ENCODE data around the gene CRY1.

Gene CRY1

DNA sequence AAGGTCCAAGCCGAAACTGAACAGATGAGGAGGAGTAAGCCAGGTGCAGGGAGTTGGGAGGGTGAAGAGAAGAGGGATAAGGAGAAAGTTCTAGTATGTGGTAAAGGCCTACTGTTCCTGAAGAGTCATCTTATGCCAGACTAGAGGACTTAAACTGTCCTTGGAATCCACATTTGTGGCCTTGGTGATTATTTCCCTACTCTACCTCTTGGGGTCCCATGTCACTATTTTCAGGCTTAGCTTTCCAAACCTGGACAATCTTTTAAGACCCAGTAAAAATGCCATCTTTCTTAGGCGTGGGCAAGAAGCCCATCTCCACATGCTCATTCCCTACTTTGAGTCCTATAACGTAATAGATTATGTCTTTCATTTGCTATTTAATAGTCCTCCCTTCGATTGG lies 40.1 kb upstream of the CRY1 start:
- TF ChIP-seq, protein P1, sequence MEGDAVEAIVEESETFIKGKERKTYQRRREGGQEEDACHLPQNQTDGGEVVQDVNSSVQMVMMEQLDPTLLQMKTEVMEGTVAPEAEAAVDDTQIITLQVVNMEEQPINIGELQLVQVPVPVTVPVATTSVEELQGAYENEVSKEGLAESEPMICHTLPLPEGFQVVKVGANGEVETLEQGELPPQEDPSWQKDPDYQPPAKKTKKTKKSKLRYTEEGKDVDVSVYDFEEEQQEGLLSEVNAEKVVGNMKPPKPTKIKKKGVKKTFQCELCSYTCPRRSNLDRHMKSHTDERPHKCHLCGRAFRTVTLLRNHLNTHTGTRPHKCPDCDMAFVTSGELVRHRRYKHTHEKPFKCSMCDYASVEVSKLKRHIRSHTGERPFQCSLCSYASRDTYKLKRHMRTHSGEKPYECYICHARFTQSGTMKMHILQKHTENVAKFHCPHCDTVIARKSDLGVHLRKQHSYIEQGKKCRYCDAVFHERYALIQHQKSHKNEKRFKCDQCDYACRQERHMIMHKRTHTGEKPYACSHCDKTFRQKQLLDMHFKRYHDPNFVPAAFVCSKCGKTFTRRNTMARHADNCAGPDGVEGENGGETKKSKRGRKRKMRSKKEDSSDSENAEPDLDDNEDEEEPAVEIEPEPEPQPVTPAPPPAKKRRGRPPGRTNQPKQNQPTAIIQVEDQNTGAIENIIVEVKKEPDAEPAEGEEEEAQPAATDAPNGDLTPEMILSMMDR (IDR thresholded peaks at IDR 0.05), result no peak
- Histone ChIP-seq H3K9me3 (no peaks in the 10 kb centered on the region), H3K27me3 (no peaks in the 10 kb centered on the region), H3K27ac (no peak overlapping the region), H3K4me1 (ENCODE audit: control insufficient read depth in 1 of 2, insufficient read depth in 1 of 2, low read depth in 1 of 2, low read length in 1 of 2) (peaks cover 0 to 4% of the 10 kb centered on the region in 2 experiments), H3K4me3 (ENCODE audit: low read depth in 1 of 2, low read length in 1 of 2) (no peak overlapping the region), H3K36me3 (no peaks in the 10 kb centered on the region)

DNA sequence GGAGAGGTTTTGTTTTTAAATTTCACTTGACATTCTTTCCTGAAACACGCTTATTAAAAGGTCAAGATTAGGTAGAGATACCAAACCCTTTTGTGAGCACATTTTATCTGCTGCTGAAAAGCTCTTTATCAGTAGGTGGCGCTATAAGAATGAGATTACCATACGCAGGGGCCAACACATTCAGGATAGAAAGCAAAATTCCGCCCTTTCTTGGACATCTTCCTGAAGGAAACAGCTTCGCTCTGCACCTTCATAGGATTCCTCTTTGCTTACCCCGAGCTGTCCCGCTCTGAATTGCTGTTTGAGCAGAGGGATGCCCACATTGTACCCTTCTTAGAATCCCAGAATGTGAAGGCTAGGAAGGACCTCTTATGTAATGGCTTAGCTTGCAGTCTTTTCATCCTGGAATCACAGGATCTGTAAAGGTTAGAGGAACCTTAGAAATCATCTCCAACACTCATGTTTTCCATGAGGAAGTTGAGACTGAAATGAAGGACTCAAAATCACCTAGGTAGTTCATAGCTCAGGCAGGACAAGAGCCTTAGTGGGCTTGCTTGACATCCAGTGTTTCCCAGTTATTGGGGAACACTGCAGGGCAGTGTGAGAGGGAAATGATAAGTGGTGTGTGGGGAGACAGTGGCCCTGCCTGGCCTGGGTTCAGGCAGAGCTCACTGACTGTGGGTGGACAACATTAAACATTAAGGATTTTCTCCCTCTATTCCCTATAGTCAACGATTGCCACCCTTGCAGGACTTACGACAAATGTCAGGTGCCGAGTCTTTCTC lies 38.7 kb upstream of the CRY1 start:
- Histone ChIP-seq H3K27ac (no peak overlapping the region), H3K36me3 (no peaks in the 10 kb centered on the region), H3K27me3 (no peaks in the 10 kb centered on the region), H3K4me1 (ENCODE audit: control insufficient read depth in 1 of 2, insufficient read depth in 1 of 2, low read depth in 1 of 2, low read length in 1 of 2) (peaks cover 0 to 4% of the 10 kb centered on the region in 2 experiments), H3K9me3 (no peaks in the 10 kb centered on the region), H3K4me3 (ENCODE audit: low read depth in 1 of 2, low read length in 1 of 2) (no peak overlapping the region)
- TF ChIP-seq, protein P1 (IDR thresholded peaks at IDR 0.05), result peak; percentile 59

DNA sequence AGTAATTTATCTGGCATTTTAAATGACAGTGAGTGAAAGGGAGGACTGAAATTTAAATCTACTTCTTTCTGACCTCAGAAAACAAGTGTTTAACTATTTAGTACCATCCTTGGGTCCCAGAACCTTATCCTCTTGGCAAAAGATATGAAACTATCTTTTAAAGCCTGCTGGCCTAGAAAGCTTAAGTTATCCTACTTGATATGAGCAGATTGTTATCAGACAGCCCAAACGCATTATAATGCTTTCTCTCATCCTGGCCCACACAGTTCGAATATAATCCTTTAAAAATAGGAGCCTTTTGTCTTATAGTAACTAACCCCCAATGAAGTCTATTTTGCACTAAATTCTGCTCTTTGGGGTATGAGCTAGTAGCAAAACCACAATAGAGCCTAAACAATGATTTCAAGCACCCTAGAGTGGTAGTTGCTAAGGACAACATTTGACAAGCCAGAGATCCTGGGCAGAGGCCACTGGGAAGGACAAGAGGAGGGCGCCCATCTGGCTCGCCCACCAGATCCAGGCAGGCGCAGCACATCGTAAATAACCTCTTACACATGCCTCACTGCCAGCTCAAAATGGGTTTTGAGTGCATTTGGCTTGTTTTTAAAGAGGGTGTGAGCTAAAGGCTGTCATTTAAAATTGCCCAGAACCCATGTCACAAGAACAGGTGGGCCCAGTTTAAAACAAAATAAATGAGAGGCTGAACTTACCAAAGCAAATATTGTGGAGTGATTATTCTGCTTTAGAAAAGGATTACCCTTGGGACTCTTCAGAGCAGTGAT lies 37.7 kb upstream of the CRY1 start:
- TF ChIP-seq, protein P1 (IDR thresholded peaks at IDR 0.05), result no peak
- Histone ChIP-seq H3K27ac (no peak overlapping the region), H3K4me1 (ENCODE audit: control insufficient read depth in 1 of 2, insufficient read depth in 1 of 2, low read depth in 1 of 2, low read length in 1 of 2) (peaks cover 0 to 4% of the 10 kb centered on the region in 2 experiments), H3K4me3 (ENCODE audit: low read depth in 1 of 2, low read length in 1 of 2) (no peak overlapping the region), H3K36me3 (no peaks in the 10 kb centered on the region), H3K27me3 (no peaks in the 10 kb centered on the region), H3K9me3 (no peaks in the 10 kb centered on the region)

DNA sequence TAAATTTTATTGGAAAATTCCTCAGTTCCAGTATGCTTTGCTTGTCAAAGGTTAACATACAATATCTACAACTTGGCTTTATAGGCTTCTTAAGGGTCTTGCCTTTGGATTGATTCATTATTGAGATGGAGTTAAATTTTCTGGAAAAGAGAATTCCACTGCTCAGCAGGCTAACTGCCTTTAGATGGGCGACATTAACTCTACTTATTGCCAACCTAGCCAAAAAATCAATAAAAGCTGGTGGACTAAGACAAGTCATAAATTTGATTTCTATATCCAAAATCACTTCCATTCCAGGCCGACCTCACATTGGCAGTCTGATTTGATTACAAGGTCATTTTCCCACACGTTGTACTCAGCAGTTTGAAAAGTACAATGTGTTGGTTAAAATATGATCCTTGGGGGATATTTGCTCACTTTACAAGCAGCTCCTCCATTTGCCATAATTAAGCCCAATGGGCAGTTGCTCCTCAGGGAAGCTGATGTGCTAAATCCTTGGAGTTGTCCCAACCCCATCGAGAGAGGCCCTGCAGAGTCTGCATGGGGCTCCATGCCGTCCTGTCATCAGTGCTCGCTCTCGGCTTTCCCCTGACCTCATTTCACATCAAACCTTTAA lies 36.1 kb upstream of the CRY1 start:
- Histone ChIP-seq H3K4me3 (ENCODE audit: low read depth in 1 of 2, low read length in 1 of 2) (no peak overlapping the region), H3K4me1 (ENCODE audit: control insufficient read depth in 1 of 2, insufficient read depth in 1 of 2, low read depth in 1 of 2, low read length in 1 of 2) (peaks cover 0 to 1% of the 10 kb centered on the region in 2 experiments), H3K27ac (no peak overlapping the region), H3K36me3 (no peaks in the 10 kb centered on the region), H3K27me3 (no peaks in the 10 kb centered on the region), H3K9me3 (no peaks in the 10 kb centered on the region)
- TF ChIP-seq, protein P1 (IDR thresholded peaks at IDR 0.05), result no peak

DNA sequence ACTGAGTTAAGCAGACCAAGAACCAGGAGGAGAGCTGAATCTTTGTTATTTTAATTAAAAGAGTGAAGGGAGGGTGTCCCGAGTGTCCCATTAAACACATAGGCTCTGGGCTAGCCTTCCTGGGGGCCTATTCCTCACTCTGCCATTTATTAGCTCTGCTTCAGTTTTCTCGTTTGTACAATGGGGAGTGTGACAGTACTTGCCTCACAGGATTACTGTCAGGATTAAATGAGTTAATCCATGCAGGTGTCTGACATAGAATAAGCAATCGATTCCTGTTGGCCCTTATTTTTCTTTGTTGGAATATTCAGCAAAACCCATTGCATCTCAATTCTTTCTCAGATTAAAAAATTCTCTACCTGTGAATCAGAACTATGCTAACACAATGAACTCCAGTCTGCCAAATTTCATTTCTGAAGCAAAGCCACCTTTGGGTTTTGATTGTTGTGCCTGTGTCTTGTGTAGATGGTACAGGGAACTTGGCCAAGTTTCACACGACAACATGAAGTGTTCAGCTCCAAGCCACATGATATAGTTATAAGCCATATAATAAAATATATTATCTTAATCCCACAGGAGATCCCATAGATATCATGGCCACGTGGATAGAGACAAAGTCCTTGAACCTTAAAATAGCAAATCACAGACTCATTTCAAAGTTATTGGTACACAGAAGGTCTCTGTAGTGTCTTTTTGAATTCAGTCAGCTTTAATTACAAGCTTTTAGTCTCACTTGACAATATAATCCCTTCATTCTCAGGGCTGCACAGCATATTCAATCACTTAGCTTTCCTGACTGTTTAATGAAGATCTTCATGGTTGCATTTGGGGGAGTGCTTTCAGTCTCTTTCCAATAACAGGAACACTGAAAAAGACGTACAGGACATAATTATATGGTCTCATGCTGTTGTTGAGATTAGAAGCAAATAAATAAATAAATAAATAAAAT lies 34.4 kb upstream of the CRY1 start:
- TF ChIP-seq, protein P1 (IDR thresholded peaks at IDR 0.05), result no peak
- Histone ChIP-seq H3K36me3 (no peaks in the 10 kb centered on the region), H3K27ac (no peak overlapping the region)

More for the DNA sequence above, 34.4 kb upstream of the CRY1 start:
- Histone ChIP-seq H3K4me1 (ENCODE audit: control insufficient read depth in 1 of 2, insufficient read depth in 1 of 2, low read depth in 1 of 2, low read length in 1 of 2) (no peaks in the 10 kb centered on the region), H3K27me3 (no peaks in the 10 kb centered on the region), H3K4me3 (ENCODE audit: low read depth in 1 of 2, low read length in 1 of 2) (no peak overlapping the region), H3K9me3 (no peaks in the 10 kb centered on the region)

Data from neutrophil (primary cell).